ENCODE results near the gene TRABD2B.

The TRABD2B gene

GRCh38 chr1:47844558-47844955 lies 152.6 kb downstream of the TRABD2B start:
- no peak for TF ChIP-seq CTCF (conservative IDR thresholded peaks at IDR 0.05)
- TF ChIP-seq ZFX (IDR thresholded peaks at IDR 0.05) = no peak

GRCh38 chr1:47843781-47844557 lies 153.2 kb downstream of the TRABD2B start:
- no peak overlapping the region for H3K27ac ChIP-seq
- TF ChIP-seq ZFX (IDR thresholded peaks at IDR 0.05) (no peak), CTCF (conservative IDR thresholded peaks at IDR 0.05) (no peak)

More at GRCh38 chr1:47844558-47844955, 152.6 kb downstream of the TRABD2B start:
- no peak overlapping the region for H3K27ac ChIP-seq

- H3K27ac ChIP-seq = no peak overlapping the region
- TF ChIP-seq CTCF (conservative IDR thresholded peaks at IDR 0.05) (no peak), ZFX (IDR thresholded peaks at IDR 0.05) (no peak)
Measured at GRCh38 chr1:47843059-47843458, 154.1 kb downstream of the TRABD2B start.

- no peak overlapping the region for H3K27ac ChIP-seq
- TF ChIP-seq ZFX (IDR thresholded peaks at IDR 0.05) = no peak
- no peak for TF ChIP-seq CTCF (conservative IDR thresholded peaks at IDR 0.05)
Measured at GRCh38 chr1:47842228-47842919, 154.8 kb downstream of the TRABD2B start.

GRCh38 chr1:47841356-47841755 lies 155.8 kb downstream of the TRABD2B start:
- no peak for TF ChIP-seq ZFX (IDR thresholded peaks at IDR 0.05)
- no peak for TF ChIP-seq CTCF (conservative IDR thresholded peaks at IDR 0.05)
- no peak overlapping the region for H3K27ac ChIP-seq

- TF ChIP-seq CTCF (conservative IDR thresholded peaks at IDR 0.05) (no peak), ZFX (IDR thresholded peaks at IDR 0.05) (no peak)
- no peak overlapping the region for H3K27ac ChIP-seq
Measured at GRCh38 chr1:47840393-47841190, 156.6 kb downstream of the TRABD2B start.

- TF ChIP-seq CTCF (conservative IDR thresholded peaks at IDR 0.05) = no peak
- no peak for TF ChIP-seq ZFX (IDR thresholded peaks at IDR 0.05)
- H3K27ac ChIP-seq = no peak overlapping the region
Measured at GRCh38 chr1:47839433-47839760, 157.8 kb downstream of the TRABD2B start.

All from C4-2B (cell line).